ENCODE data around the gene SLC6A12. TPM values are rescaled to one million over a fixed set of nuclear protein-coding genes. Genes with fewer than 3 reads are reported as not detected.
A peak's percentile ranks its signal among the peaks of the same experiment; 100 is the strongest.

SLC6A12 gene
- total RNA-seq, 1 experiment from 2014 or later, result 2.1 TPM

- Histone ChIP-seq H3K36me3 (ENCODE audit: control insufficient read depth, insufficient read depth, low read length) (no peaks in the 10 kb centered on the region), H3K9me3 (no peaks in the 10 kb centered on the region), H3K4me3 (ENCODE audit: low read depth, low read length) (no peak overlapping the region), H3K27me3 (replicated peaks; ENCODE audit: control insufficient read depth, insufficient read depth, low read length) (no peaks in the 10 kb centered on the region), H3K4me1 (no peaks in the 10 kb centered on the region)
- intact Hi-C loops (cut with micrococcal nuclease; ENCODE audit: unreplicated experiment), result no loop called here
- H3K4me3 Mint-ChIP-seq (ENCODE audit: unreplicated experiment), result no peak overlapping the region
- H3K9me3 Mint-ChIP-seq (ENCODE audit: unreplicated experiment), result no peaks in the 10 kb centered on the region
- BruUV-seq (replicated peaks), result no TSS peak
- POLR2A ChIA-PET, result no interaction called here
- H3K27me3 Mint-ChIP-seq (ENCODE audit: insufficient read depth, unreplicated experiment), result peaks cover 5% of the 10 kb centered on the region
- H3K4me1 Mint-ChIP-seq (ENCODE audit: low read depth, unreplicated experiment), result no peaks in the 10 kb centered on the region
- no peaks in the 10 kb centered on the region for H3K36me3 Mint-ChIP-seq (ENCODE audit: insufficient read depth, unreplicated experiment)
- TF ChIP-seq CTCF (IDR thresholded peaks at IDR 0.05; ENCODE audit: insufficient read depth in 1 of 2, low read depth in 1 of 2, low read length in 1 of 2, severe bottlenecking in 1 of 2, unreplicated experiment in 1 of 2), result no peak
- no peak for DNase-seq
- CTCF ChIA-PET, result interaction anchor here (1.0 to 1.8 kb wide), 3 partner anchors 8 to 18 kb away, joined by 3 to 14 read pairs (median 3); no protein-coding TSS in a partner anchor
- no peak overlapping the region for H3K27ac Mint-ChIP-seq (ENCODE audit: unreplicated experiment)
These were observed 6.5 kb upstream of the SLC6A12 start for GRCh38 chr12:220491-220890.

GRCh38 chr12:219891-220352 lies 6.0 kb upstream of the SLC6A12 start:
- no peaks in the 10 kb centered on the region for H3K9me3 Mint-ChIP-seq (ENCODE audit: unreplicated experiment)
- intact Hi-C loops (cut with micrococcal nuclease; ENCODE audit: unreplicated experiment), result no loop called here
- H3K4me1 Mint-ChIP-seq (ENCODE audit: low read depth, unreplicated experiment), result no peaks in the 10 kb centered on the region
- TF ChIP-seq CTCF (IDR thresholded peaks at IDR 0.05; ENCODE audit: insufficient read depth in 1 of 2, low read depth in 1 of 2, low read length in 1 of 2, severe bottlenecking in 1 of 2, unreplicated experiment in 1 of 2), result peak; percentile 89 to 95
- H3K36me3 Mint-ChIP-seq (ENCODE audit: insufficient read depth, unreplicated experiment), result no peaks in the 10 kb centered on the region
- peaks cover 5% of the 10 kb centered on the region for H3K27me3 Mint-ChIP-seq (ENCODE audit: insufficient read depth, unreplicated experiment)
- DNase-seq, result peak; percentile 79 to 88
- H3K4me3 Mint-ChIP-seq (ENCODE audit: unreplicated experiment), result no peak overlapping the region
- BruUV-seq (replicated peaks), result no TSS peak
- H3K9me3 ChIP-seq, result no peaks in the 10 kb centered on the region
- H3K4me3 ChIP-seq (ENCODE audit: low read depth, low read length), result no peak overlapping the region
- H3K36me3 ChIP-seq (ENCODE audit: control insufficient read depth, insufficient read depth, low read length), result no peaks in the 10 kb centered on the region
- no peak overlapping the region for H3K27ac Mint-ChIP-seq (ENCODE audit: unreplicated experiment)
- H3K27me3 ChIP-seq (replicated peaks; ENCODE audit: control insufficient read depth, insufficient read depth, low read length), result no peaks in the 10 kb centered on the region
- POLR2A ChIA-PET, result no interaction called here
- no peaks in the 10 kb centered on the region for H3K4me1 ChIP-seq
- CTCF ChIA-PET, result interaction anchor here (0.6 to 1.8 kb wide), 13 partner anchors 9 to 82 kb away, joined by 3 to 14 read pairs (median 3); partner anchors contain the start of gene SLC6A13

- H3K36me3 Mint-ChIP-seq (ENCODE audit: insufficient read depth, unreplicated experiment), result no peaks in the 10 kb centered on the region
- H3K9me3 Mint-ChIP-seq (ENCODE audit: unreplicated experiment), result no peaks in the 10 kb centered on the region
- no peak overlapping the region for H3K4me3 ChIP-seq (ENCODE audit: low read depth, low read length)
- intact Hi-C loops (cut with micrococcal nuclease; ENCODE audit: unreplicated experiment), result no loop called here
- no peak for TF ChIP-seq CTCF (IDR thresholded peaks at IDR 0.05; ENCODE audit: insufficient read depth in 1 of 2, low read depth in 1 of 2, low read length in 1 of 2, severe bottlenecking in 1 of 2, unreplicated experiment in 1 of 2)
- CTCF ChIA-PET, result interaction anchor here (0.7 to 1.8 kb wide), 8 partner anchors 9 to 74 kb away, joined by 3 to 14 read pairs (median 3); partner anchors contain the start of gene SLC6A13
- H3K4me1 Mint-ChIP-seq (ENCODE audit: low read depth, unreplicated experiment), result peaks cover 3% of the 10 kb centered on the region
- H3K9me3 ChIP-seq, result no peaks in the 10 kb centered on the region
- H3K4me3 Mint-ChIP-seq (ENCODE audit: unreplicated experiment), result no peak overlapping the region
- H3K27me3 ChIP-seq (replicated peaks; ENCODE audit: control insufficient read depth, insufficient read depth, low read length), result no peaks in the 10 kb centered on the region
- DNase-seq, result no peak
- BruUV-seq (replicated peaks), result no TSS peak
- POLR2A ChIA-PET, result no interaction called here
- H3K27ac Mint-ChIP-seq (ENCODE audit: unreplicated experiment), result no peak overlapping the region
- peaks cover 5% of the 10 kb centered on the region for H3K27me3 Mint-ChIP-seq (ENCODE audit: insufficient read depth, unreplicated experiment)
- no peaks in the 10 kb centered on the region; the same call in 1 of the 2 replicates for H3K4me1 ChIP-seq
- H3K36me3 ChIP-seq (ENCODE audit: control insufficient read depth, insufficient read depth, low read length), result no peaks in the 10 kb centered on the region
These were observed 5.0 kb upstream of the SLC6A12 start for GRCh38 chr12:218728-219590.
